Spleen (tissue), 11 donors: ENCODE measurements around the gene PRUNE2. TPM values are rescaled to one million over a fixed set of nuclear protein-coding genes. Genes with fewer than 3 reads are reported as not detected.

Experiments used
- DNase-seq: peaks from one replicate; pipeline ENCODE4 v3.0.0-alpha.2; 2020
- H3K27ac ChIP-seq, 8 donors: fragments of 200-600 bp; sonication (generic) in 7 of 8; 1 replicate in 4 of 8; 2 replicates in 4 of 8; pipeline versions ENCODE4 v1.5.0 to v1.8.0; 2016 to 2021; ENCODE audit warnings: inconsistent platforms in 4 of 8, mild to moderate bottlenecking in 4 of 8, moderate library complexity in 1 of 8
- H3K27me3 ChIP-seq, 7 donors: fragments of 200-600 bp; sonication (generic) in 6 of 7; replicated peaks in 1 of 7; 1 replicate in 4 of 7; 2 replicates in 3 of 7; pipeline versions ENCODE4 v1.5.0 to v1.8.0; 2016 to 2021; ENCODE audit warnings: inconsistent platforms in 3 of 7, mild to moderate bottlenecking in 1 of 7
- H3K36me3 ChIP-seq, 6 donors: fragments of 200-600 bp; sonication (generic) in 5 of 6; 1 replicate in 4 of 6; 2 replicates in 2 of 6; pipeline versions ENCODE4 v1.5.0 to v1.8.0; 2016 to 2021; ENCODE audit warnings: inconsistent platforms in 2 of 6
- H3K4me1 ChIP-seq, 6 donors: fragments of 200-600 bp; sonication (generic) in 5 of 6; 1 replicate in 3 of 6; 2 replicates in 3 of 6; pipeline versions ENCODE4 v1.5.0 to v1.8.0; 2016 to 2021; ENCODE audit warnings: inconsistent platforms in 3 of 6
- H3K4me3 ChIP-seq, 8 donors: fragments of 200-600 bp; sonication (generic) in 7 of 8; 1 replicate in 4 of 8; 2 replicates in 4 of 8; pipeline versions ENCODE4 v1.5.0 to v1.8.0; 2016 to 2021; ENCODE audit warnings: inconsistent platforms in 4 of 8, mild to moderate bottlenecking in 4 of 8, moderate library complexity in 2 of 8
- H3K9me3 ChIP-seq, 8 donors: fragments of 200-600 bp; sonication (generic) in 7 of 8; 1 replicate in 4 of 8; 2 replicates in 4 of 8; pipeline versions ENCODE4 v1.5.0 to v1.8.0; 2016 to 2021; ENCODE audit warnings: inconsistent platforms in 4 of 8
- CTCF ChIP-seq, 11 experiments: fragments of 200-600 bp in 7 of 11; fragments of 450-650 bp in 4 of 11; sonication (generic) in 4 of 11; IDR thresholded peaks in 8 of 11; conservative IDR thresholded peaks in 3 of 11; 1 replicate in 7 of 11; 2 replicates in 4 of 11; pipeline versions ENCODE4 v1.4.0 to v1.8.0; 2016 to 2021; ENCODE audit warnings: antibody characterized with exemption in 11 of 11, inconsistent platforms in 4 of 11, mild to moderate bottlenecking in 1 of 11
- POLR2A ChIP-seq, 3 donors: fragments of 450-650 bp; IDR thresholded peaks; one replicate each; pipeline ENCODE4 v1.5.1; 2017; ENCODE audit warnings: antibody characterized with exemption in 3 of 3, mild to moderate bottlenecking in 1 of 3
- POLR2AphosphoS5 ChIP-seq, 3 donors: sonication (generic); formaldehyde crosslinking; IDR thresholded peaks; one replicate each; pipeline ENCODE4 v1.5.1; 2017; ENCODE audit warnings: antibody characterized with exemption in 3 of 3
- WGBS, 5 donors: extraction: QIAGEN DNeasy Blood & Tissue Kit in 3 of 5; methylation state at CpG; one replicate each; pipeline versions ENCODE4 v1.1.5 to v1.1.7; 2013 to 2018; 5-methylcytosine and 5-hydroxymethylcytosine counted together
- intact Hi-C: fragments of 100-400 bp; cut with DNase I; formaldehyde crosslinking; loops from one replicate; pipeline ENCODE4 v1.15.0; 2023; ENCODE audit warnings: low total_unique reads
- polyA plus RNA-seq, 3 donors: library from polyadenylated mRNA; stranded (reverse); fragments of 200-250 nt; gene quantifications; one replicate each; pipeline ENCODE4 v1.2.1, GENCODE V29; 2013
- total RNA-seq, 7 donors: library from RNA; depleted of rRNA in 3 of 7; stranded (reverse); fragments of >200 nt in 3 of 7; fragmentation: NEBNext Ultra II Directional in 4 of 7; extraction: Animal tissue kit (Norgen Biotek cat#: 25700) in 4 of 7; gene quantifications; one replicate each; pipeline versions ENCODE4 v1.1.0 to v1.2.1, GENCODE V29; 2016 to 2021
- donor health status: healthy with polysubstance abuse.
- donor health status: DM: no; HTN: no; CAD: no; lungs with moderate emphysema.
- donor health status: DM: no; HTN: no; CAD: no.
- donor health status: Bipolar disorder and iron deficiency.
- donor health status: healthy.
- donor health status: DM: no; HTN: no; CAD: no.
- donor health status: DM: yes; HTN: yes; CAD: no.

The PRUNE2 gene
- total and polyA plus RNA-seq, 10 donors: 3.3 to 23.6 (median 14.0) TPM

DNA sequence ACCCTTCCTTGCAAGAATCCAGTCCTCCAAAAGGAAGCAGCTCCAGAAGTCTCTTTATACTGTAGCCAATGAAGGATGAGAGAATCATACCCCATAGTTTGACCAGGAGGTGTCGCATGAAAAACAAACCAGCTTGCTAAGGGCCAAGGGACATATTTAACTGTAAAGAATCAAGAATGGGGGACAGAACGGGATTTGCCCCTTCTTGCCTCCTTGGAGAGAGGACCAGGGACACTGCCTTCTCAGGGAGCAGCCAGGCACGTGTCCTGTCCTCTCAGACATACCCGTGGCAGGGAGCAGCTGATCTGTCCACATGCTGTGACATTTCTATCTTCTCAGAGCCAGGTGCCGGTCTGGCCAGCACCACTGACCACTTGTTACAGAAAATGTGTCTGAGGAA, 11.7 kb downstream of the PRUNE2 start:
- H3K4me1 ChIP-seq: no peaks in the 10 kb centered on the region
- peaks cover 0 to 15% (median 0%) of the 10 kb centered on the region in 7 donors for H3K27me3 ChIP-seq
- intact Hi-C loops: no loop called here
- H3K9me3 ChIP-seq: no peaks in the 10 kb centered on the region
- no peak overlapping the region for H3K27ac ChIP-seq
- TF ChIP-seq POLR2A (IDR thresholded peaks at IDR 0.05) (no peak), CTCF (IDR thresholded peaks at IDR 0.05 in 8 of 11, conservative IDR thresholded peaks at IDR 0.05 in 3 of 11) (no peak), POLR2AphosphoS5 (IDR thresholded peaks at IDR 0.05) (no peak)
- DNase-seq: no peak
- no peaks in the 10 kb centered on the region for H3K36me3 ChIP-seq
- WGBS, 5 donors: 58 to 81% (median 76%) methylated on average over 5 of the region's 5 CpGs
- H3K4me3 ChIP-seq: no peak overlapping the region

DNA sequence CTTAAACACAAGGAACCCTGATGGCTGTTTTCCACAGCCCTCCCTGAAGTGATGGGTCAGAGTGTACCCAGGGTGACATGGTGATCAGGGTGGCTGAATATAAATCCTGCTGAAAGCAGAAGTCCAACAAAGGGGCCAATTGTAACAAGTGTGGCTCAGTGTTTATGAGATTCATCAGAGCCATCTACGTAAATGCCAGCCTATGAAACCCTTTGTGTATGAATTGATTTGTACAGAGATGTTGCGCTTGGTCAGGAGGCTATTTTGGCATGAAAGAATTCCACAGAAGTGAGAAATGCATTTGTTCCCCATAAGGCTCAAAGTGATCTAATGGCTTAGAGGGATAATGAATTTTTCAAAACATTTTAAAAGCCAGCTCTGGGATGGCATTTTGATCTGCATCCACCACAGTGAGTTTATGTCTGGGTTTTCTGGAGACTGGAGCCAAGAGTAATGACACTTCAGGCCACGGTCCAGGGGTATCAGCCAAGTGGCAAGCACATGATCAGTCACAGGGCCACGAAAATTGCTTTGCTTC, 12.4 kb downstream of the PRUNE2 start:
- 73 to 84% (median 74%) methylated on average over 4 of the region's 4 CpGs for WGBS, 5 donors
- no peak for DNase-seq
- H3K4me1 ChIP-seq: no peaks in the 10 kb centered on the region
- peaks cover 0 to 15% (median 0%) of the 10 kb centered on the region in 7 donors for H3K27me3 ChIP-seq
- intact Hi-C loops: no loop called here
- H3K4me3 ChIP-seq: no peak overlapping the region
- no peak overlapping the region for H3K27ac ChIP-seq
- TF ChIP-seq POLR2AphosphoS5 (IDR thresholded peaks at IDR 0.05) (no peak), CTCF (IDR thresholded peaks at IDR 0.05 in 8 of 11, conservative IDR thresholded peaks at IDR 0.05 in 3 of 11) (no peak), POLR2A (IDR thresholded peaks at IDR 0.05) (no peak)
- H3K36me3 ChIP-seq: no peaks in the 10 kb centered on the region
- no peaks in the 10 kb centered on the region for H3K9me3 ChIP-seq

- no peaks in the 10 kb centered on the region for H3K9me3 ChIP-seq
- DNase-seq: no peak
- TF ChIP-seq CTCF (IDR thresholded peaks at IDR 0.05 in 8 of 11, conservative IDR thresholded peaks at IDR 0.05 in 3 of 11): no peak
- TF ChIP-seq POLR2A (IDR thresholded peaks at IDR 0.05): no peak
- TF ChIP-seq POLR2AphosphoS5 (IDR thresholded peaks at IDR 0.05): no peak
- H3K36me3 ChIP-seq: no peaks in the 10 kb centered on the region
- peaks cover 0 to 7% (median 0%) of the 10 kb centered on the region in 7 donors for H3K27me3 ChIP-seq
- no peak overlapping the region for H3K4me3 ChIP-seq
- H3K4me1 ChIP-seq: no peaks in the 10 kb centered on the region
- intact Hi-C loops: no loop called here
- no peak overlapping the region for H3K27ac ChIP-seq
- 77 to 89% (median 82%) methylated on average over 5 of the region's 5 CpGs for WGBS, 5 donors
Measured at GRCh38 chr9:76891874-76892273, 14.0 kb downstream of the PRUNE2 start.

- intact Hi-C loops: no loop called here
- DNase-seq: no peak
- Histone ChIP-seq H3K4me1 (no peaks in the 10 kb centered on the region), H3K27me3 (peaks cover 0 to 5% (median 0%) of the 10 kb centered on the region in 7 donors), H3K36me3 (no peaks in the 10 kb centered on the region), H3K27ac (no peak overlapping the region), H3K9me3 (no peaks in the 10 kb centered on the region), H3K4me3 (no peak overlapping the region)
- 83 to 93% (median 87%) methylated on average over 5 of the region's 5 CpGs for WGBS, 5 donors
- TF ChIP-seq POLR2A (IDR thresholded peaks at IDR 0.05) (no peak), CTCF (IDR thresholded peaks at IDR 0.05 in 8 of 11, conservative IDR thresholded peaks at IDR 0.05 in 3 of 11) (no peak), POLR2AphosphoS5 (IDR thresholded peaks at IDR 0.05) (no peak)
Measured at GRCh38 chr9:76891279-76891678, 14.6 kb downstream of the PRUNE2 start.
